Heart left ventricle (tissue), 13 donors: ENCODE results near the gene RESP18.
"Not testable (repeated sequence)": the region's sequence is repeated elsewhere in the genome, so short reads cannot be mapped to it uniquely, and the experiment has no call there.

ENCODE experiments used
- CTCF ChIP-seq, 12 donors: fragments of 200-600 bp; sonication (generic) in 4 of 12; IDR thresholded peaks; one replicate each; pipeline versions ENCODE4 v1.5.0 to v1.8.0; 2018 to 2022; ENCODE audit warnings: antibody characterized with exemption in 12 of 12, mild to moderate bottlenecking in 5 of 12
- POLR2A ChIP-seq, 2 donors: fragments of 450-650 bp; IDR thresholded peaks; one replicate each; pipeline ENCODE4 v1.6.1; 2017; ENCODE audit warnings: antibody characterized with exemption in 2 of 2, mild to moderate bottlenecking in 2 of 2, moderate library complexity in 2 of 2
- donor health status: ischemic (EF 13 %, LVEDD 7.1; RV severe dilation, severe dysfunction).
- donor health status: DM: no; HTN: yes; CAD: no.
- donor health status: DM: no; HTN: no; CAD: no.
- donor health status: ischemic (EF 25% LVEDD 6.9; RV normal size, moderate dysfunction).
- donor health status: ischemic (EF 25% LVEDD 5.7; RV mildly dilated, moderate dysfunction).
- donor health status: ischemic (EF 35%, LVEDD 5.7; RV mildly dilated, moderate dysfunction).
- donor health status: nonischemic (EF 11% LVEDD 7.7; RV severe dilation, severe dysfunction).
- donor health status: DM: yes; HTN: yes; CAD: no.
- donor health status: PGD.
- donor health status: ischemic (EF 29% LVEDD 5.4; RV normal size, mild dysfunction).
- donor health status: nonischemic (EF 23%, LVEDD 6.1; RV moderate dilation, normal function).

GRCh38 chr2:219312683-219313263 is 19.8 kb downstream of the RESP18 start:
- TF ChIP-seq CTCF, POLR2A (IDR thresholded peaks at IDR 0.05): not testable (repeated sequence)
